Fibroblast of skin of scalp (primary cell): Measurements from ENCODE around the gene MCFD2. TPM values are rescaled to one million over a fixed set of nuclear protein-coding genes. Genes with fewer than 3 reads are reported as not detected.

Source experiments
- DNase-seq: peaks from one replicate; pipeline ENCODE4 v3.0.0-alpha.2; 2013
- polyA plus RNA-seq, 2 experiments: library from polyadenylated mRNA; unstranded; fragments of 120-200 nt; gene quantifications; one replicate each; pipeline ENCODE4 v1.2.1, GENCODE V29; 2013; ENCODE audit not compliant: insufficient read length in 2 of 2

MCFD2 gene
- 88.7 TPM for polyA plus RNA-seq (2013, experiment 1 of 2; ENCODE audit: insufficient read length)
- polyA plus RNA-seq (2013, experiment 2 of 2; ENCODE audit: insufficient read length) = 88.1 TPM

DNA sequence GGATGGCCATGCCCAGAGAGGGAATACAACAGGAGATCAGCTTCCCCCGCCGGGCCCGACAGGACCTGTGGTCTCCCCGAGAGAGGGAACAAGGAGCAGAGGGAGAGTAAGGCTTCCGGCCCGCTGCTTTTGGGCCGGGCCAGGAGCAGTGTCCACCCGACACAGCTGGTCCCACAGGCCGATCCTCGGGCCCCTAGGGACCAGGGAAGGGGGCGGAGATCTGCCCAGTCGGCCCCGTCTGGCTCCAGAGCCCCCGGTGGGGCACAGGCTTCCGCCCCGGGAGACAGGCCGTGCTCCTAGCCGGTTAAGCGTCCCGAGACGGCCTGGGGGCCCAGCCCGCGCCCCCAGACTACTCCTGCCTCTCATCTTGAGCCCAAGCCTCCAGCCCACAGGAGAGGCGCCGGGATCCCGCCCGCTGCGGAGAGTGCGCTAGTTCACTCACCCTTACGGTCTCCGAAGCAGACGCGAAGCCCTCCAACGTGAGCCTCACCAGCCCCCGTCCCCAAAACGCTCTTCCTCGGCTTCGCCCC, at the start of gene MCFD2:
Gene MCFD2, minus strand, starts transcription at position 526 of the 530 bp plus-strand sequence. CDS start 6,635 bp downstream, outside the sequence.
- no peak for DNase-seq

DNA sequence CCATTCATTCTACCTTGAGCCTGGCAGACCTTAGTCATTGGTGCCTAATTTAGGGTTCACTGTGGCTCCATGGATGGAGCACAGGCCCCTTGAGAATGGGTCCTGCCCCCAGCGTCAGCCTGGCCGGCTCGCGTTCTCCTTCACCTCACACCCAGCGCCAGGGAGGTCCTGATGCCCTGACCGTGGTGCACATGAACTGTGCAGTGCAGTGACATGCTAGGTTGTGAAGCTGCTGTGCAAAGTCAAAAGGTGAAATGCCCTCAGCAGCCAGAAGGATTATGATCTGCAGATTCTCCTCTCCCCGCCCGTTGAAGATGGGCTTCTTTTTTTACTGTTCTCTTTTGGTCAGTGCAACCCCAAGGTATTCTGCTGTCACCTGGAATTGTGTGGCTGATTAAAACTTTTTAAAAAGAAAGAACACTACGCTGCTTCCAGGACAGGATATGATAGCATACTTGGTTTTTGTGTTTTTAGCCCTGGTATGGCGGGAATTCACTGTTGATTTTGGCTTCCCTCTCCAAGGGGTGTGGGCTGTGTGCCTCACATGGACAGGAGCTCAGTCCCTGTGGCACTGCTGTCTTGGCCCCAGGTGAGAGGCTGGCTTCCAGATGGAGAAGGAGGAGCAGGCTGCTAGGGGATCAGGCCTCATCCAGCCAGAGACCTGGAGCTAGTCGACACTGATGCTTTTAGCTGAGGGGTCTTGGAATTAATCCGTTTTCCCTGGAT, 49.4 kb upstream of the MCFD2 start:
- DNase-seq = peak; percentile 65

DNA sequence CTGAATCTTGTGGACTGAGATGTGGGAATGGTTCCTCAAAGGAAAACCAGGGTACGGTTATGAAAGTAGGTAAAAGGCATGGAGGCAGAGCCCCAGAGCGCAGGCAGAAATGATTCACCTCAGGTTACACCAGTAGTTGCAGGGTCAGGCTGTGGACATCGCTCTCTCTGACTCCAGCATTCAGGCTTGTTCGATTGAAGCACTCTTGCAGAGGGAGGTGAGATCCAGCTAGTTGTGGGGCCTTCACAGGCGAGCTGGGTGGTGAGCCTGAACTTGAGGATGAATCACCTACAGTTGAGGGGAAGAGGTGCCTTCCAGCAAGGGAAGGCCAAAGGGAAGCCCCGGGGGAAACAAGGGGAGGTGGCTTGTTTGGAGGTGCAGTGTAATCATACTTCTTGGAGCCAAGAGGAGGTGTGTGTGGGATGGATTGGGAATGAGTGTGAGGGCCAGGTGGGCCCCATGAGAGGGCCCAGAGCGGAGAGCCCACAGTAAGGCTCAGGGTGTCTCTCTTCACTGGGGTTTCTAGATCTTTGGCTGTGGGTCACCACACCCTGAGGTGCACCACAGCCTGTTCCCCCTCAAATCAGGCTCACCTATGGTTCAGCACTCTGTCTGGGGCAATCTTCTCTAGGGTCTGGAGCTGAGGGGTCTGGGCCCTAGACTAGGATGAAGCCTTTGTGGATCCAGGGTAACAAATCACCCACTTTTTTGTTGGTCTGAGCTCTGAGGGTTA, 48.5 kb upstream of the MCFD2 start:
- DNase-seq = no peak

DNA sequence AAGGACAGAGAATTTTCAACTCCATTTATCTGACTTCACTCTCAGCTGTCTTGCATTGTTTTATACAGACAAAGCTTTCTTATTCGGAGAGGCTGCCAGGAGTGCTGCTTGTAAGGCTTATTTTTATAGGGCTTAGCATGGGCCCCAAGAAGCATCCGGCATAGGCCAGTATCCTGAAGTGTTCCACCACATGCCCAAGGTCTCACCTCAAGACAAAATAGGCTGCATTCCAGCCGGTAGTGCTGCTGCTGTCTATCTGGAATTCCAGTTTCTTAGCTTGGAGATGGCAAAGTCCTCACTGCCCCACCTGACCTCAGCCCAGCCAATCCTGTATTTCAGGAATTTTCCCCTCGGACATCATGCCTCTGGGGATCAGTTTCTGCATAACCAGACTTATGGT, 47.6 kb upstream of the MCFD2 start:
- DNase-seq = no peak

DNA sequence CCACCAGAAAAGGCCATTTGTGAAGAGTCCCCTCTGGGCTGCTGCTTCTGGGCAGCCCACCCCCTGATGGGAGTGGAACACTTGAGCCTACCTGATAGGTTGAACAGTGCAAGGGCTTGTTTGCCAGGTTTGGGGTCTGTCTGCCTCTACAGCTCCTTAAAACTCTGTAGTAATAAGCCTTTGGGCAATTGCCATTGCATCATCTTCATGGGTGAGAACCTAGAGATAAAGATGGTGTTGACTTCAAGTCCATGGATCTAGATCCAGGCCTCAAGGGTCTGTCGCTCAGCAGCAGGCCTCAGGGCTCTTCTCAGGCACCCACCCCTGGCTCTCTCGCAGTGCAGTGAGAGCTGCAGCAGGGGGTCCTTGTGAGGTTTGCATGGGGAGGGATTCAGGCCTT, 47.1 kb upstream of the MCFD2 start:
- no peak for DNase-seq

DNA sequence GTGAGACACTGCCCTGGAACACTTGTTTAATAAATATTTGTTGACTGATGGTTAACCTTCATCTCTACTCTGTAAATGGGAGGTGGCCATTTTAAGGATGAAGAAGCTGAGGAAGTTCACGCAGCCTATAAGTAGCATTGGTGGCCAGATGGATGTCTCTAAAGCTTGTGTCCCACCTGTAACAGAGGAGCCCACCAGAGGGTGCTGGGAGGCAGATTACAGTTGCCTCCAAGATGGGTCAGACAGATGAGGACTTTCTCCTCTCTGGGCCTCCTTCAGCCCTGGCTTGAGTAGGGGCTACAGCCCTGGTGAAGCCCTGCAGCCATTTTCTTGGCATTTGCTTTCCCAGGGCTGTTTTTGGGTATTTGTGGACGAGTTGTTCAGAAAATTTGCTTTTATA, 45.0 kb upstream of the MCFD2 start:
- DNase-seq = no peak

DNA sequence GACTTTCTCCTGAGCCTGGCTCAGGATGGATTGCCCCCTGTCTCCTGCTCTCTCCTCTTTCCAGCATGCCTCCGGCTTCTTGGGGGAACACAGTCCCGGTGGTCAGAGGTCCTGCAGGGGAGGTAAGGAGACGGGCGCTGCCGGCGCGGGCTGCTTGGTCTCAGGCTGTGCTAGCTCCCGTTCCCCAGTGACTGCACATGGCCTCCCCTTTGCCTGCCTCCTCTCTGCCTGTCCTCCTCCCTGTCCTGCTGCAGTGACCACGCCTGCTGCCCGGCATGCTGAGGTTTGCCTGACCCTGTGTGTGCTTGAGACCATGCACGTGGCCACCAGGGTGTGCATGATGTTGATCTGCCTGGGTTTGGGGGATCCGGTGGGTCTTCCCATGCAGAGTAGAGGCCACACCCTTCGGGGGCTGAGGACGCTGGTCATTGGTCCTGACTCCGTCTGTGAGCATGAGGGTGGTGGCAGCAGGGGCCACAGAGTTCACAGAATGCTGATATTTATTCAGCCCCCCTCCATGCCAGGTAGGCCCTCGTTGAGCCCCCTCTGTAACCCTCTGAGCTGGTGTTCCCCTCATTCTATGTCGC, 42.9 kb upstream of the MCFD2 start:
- no peak for DNase-seq

DNA sequence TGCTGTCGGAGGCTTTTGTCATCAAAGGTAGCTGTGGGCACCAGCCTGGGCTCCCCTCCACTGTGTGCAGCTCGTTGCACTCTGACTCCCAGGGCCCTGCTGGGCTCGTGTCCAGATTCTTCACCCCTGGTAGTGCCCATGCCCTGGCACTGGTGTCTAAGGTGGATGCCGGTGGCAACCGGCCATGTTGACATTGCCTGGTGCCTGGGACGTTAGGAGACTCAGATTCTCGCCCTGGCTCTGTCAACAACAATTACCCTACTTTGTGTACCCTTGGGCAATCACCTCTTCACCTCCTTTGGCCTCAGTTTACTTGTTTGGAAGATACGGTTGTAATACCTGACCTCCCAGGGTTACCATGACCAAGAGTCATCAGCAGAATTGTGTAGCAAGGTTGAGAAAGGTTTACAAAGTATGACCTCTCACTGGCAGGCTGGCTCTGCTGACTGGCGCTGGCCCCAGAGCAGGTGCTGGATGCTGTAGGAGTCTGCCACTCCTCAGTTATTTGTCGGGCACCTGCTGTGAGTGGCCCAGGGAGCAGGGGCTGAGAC, 41.5 kb upstream of the MCFD2 start:
- no peak for DNase-seq

DNA sequence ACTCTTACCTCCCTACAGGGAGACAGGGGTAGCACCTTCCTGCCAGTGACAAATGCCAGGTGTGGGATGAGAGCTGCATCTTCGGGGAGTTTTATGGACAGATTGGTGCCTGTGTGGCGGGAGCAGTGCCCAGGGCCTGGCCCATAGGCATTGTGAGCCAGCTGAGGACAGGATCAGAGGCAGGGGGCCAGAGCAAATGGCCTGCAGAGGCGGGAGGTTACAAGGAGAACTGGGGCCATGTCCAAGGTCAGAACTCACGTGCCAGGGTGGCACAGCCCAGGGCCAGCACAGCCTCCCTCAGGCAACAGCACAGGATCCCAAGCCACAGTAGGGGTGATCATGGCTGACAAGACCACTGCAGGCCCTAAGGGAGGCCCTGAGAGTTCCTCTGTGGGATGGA, 40.2 kb upstream of the MCFD2 start:
- DNase-seq = no peak

DNA sequence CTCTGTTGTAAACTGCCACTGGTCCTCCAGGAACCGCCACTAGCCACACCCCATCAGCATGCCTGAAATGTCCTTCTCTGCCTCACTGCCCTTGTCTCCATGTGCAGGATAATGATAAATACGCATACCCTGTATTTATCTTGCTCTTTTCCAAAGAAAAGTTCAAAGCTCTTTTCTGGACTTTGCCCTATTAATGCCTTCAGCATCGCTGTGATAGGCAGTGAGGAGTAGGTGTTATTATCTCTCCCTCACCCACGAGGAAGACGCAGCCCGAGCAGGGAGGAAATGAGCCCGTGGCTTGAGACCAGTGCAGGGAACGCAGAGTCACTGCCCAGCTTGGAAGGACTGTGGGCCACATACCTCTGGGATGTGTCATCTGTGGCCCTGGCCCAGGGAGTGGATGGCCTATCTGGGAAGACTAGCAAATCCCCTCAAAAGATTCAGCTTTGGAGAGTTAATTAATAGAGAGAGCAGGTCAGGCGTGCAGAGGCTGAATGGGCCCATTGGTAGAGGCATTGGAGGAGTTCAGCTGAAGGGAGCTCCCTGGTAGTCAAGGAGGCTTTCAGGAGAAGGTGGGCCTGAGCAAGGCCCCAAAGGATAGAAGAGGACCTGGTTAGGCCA, 39.5 kb upstream of the MCFD2 start:
- peak; percentile 90 for DNase-seq

DNA sequence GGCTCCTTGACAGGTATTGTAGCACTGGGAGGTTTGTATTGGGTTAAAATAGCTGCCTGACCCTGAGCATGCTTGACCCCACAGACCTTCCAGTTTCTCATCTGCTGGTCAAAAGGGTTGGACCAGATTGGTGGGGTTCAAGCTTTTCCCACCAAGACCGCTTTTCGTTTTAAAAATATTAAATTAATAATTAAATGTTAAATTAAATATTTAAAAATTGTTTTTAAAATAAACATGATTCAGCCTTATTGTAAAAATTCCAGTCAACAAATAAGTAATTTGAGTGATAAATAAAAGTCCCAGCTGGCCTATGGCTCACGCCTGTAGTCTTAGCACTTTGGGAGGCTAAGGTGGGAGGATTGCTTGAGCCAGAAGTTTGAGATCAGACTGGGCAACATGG, 36.6 kb upstream of the MCFD2 start:
- DNase-seq = no peak

DNA sequence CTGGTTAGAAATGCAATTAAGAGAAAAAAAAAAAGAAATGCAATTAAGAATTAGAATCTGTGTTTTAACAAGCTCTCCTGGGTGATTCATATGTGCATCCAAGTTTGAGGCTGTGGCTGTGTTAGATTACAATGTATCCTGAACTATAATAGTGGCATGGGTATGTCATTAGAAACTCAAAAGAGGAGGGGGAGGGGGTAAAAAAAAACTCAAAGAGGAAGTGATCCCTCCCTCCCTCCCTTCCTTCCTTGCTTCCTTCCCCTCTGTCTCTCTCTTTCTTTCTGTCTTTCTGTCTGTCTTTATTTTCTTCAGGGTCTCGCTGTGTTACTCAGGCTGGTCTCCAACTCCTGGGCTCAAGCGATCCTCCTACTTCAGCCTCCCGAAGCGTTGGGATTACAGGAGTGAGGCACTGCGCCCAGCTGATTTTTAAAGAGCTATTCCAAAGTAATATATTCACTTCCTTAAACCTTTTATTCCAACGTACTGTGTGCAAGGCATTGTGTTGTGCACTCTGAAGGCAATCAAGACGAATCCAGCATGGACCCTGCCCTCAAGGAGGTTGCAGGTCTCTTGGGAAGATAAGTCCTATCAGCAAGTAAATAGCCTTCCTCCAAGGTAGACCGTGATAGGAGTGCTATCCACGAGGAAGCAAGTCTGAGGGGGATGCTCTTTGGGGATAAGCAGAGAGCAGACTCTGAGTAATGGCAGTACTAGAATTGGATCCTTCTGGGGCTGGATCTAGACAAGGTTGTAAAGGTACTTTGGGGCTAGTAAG, 35.9 kb upstream of the MCFD2 start:
- DNase-seq = no peak

DNA sequence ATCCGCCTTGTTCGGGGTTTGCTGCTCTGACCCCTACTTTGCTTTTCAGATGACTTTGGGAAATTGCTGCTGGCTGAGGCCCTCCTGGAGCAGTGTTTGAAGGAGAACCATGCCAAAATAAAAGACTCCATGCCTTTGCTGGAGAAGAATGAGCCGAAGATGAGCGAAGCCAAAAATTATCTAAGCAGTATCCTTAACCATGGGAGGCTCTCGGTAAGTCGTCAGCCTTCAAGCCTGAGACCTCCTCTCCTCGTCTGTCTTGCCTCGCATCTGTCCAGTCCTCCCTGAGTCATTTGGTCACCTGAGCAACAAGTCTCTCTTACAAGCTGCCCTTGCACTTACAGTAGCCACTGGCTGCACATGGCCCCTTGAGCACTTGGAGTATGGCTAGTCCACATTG, 34.7 kb upstream of the MCFD2 start:
- DNase-seq = no peak

DNA sequence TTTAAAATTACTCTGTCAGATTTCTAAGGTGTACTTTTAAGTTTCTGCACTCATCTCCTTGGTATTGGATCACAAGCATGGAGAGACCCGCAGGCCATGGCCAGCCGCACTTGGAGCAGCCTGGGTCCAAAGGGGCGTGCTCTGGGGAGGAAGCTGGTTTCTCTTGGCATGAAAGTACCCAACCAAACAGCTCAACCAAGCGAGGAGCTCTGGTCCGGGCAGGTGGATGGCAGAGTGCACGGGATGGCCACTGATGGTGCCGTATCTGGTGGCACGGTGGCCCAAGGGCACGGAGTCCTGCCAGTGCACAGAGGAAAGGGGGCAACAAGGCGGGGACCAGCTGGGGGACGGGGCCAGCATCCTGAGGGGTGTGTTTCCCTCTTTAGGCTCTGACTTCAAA, 32.2 kb upstream of the MCFD2 start:
- no peak for DNase-seq

DNA sequence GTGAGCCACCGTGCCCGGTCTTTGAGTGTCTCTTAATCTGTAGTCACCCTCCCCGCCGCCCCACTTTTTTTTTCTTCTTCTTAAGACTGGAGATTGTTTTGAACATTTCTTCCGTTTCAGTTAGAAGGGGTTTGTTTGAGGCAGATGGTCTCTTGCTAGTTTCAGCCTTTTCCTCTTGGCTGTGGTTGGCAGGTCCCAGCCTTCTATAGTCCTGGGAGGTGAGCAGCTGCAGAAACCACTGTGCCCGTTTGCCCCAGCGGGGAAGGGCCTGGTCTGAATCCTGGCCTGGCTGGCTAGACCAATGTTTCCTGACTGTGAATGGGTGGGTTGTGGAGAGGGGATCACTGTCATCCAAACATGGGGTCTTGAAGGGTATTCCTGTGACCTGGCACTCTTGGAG, 30.1 kb upstream of the MCFD2 start:
- no peak for DNase-seq

DNA sequence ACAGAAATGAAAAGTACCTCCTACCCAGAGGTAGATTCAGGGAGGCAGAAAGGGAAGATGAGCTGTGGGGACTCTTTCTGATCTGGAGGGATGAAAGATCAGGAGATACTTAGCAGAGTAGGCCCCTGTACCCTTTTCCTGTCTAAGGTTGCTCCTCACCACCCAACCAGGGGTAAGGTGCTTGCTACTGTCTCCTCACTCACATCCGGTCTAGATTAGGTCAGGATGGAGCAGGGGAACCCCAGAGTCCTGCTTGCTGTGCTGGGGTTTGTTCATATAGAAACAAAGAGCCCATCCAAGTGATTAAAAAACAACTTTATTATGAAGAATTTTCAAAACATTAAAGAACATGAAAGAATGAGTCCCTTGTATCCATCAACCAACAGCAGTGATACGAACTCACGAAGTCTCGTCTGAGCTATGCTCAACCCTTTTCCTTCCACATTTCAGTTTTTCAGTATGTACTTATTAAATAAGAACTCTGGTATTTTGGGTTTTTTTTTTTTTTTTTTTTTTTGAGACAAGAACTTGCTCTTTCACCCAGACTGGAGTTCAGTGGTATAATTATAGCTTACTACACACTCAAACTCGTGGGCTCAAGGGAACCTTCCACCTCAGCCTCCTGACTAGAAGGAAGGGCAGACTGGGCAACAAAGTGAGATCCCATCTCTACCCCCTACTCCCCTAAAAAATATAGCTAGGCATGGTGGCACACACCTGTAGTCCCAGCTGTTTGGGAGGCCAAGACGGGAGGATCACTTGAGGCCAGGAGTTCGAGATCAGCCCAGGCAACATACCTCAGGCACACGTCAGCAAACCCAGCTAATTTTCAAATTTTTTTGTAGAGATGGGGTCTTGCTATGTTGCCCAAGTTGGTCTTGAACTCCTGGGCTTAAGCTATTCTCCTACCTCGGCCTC, 28.5 kb upstream of the MCFD2 start:
- no peak for DNase-seq

DNA sequence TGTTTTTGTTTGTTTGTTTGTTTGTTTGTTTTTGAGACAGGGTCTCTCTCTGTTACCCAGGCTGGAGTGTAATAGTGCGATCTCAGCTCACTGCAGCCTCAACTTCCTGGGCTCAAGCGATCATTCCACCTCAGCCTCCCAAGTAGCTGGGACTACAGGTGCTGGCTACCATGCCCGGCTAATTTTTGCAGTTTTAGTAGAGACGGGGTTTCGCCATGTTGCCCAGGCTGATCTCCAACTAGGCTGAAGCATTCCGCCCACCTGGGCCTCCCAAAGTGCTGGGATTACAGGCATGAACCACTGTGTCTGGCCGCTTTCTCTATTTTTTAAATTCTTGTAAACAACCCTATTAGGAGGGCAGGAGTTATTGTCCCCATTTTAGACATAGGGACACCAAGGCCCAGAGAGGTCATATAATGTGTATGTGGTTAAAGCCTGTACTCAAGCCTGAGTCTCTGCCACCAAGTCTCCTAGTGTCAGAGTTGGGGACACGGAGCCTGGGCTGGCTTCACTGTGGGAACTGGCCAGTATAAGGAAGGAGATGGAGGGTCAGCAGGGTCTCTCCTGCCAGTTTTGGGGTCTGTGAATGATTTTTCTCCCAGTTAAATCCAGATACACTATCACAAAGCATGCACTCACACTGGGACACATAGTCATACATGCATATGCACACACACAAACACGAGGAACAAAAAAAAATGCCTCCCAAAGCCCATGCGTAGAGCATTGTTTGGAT, 27.5 kb upstream of the MCFD2 start:
- DNase-seq = no peak

DNA sequence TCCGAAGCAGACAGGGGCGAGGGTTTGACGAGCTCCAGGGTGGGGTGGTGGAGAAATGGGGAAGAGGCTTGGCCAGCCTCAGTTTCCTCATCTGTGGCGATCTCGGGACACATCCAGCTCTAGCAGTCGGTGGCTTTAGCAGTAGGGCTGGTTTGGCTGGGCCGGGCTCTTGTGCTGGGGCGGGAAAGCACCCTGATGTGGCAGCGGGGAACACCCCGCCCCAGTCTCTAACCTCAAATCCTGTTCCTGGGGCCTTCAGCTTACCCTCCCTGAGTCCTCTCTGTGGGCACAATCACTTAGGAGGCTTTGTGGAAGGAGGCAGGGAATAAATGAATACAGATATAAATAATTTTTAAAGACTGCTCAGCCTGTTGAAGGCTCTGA, 26.5 kb upstream of the MCFD2 start:
- DNase-seq = no peak

DNA sequence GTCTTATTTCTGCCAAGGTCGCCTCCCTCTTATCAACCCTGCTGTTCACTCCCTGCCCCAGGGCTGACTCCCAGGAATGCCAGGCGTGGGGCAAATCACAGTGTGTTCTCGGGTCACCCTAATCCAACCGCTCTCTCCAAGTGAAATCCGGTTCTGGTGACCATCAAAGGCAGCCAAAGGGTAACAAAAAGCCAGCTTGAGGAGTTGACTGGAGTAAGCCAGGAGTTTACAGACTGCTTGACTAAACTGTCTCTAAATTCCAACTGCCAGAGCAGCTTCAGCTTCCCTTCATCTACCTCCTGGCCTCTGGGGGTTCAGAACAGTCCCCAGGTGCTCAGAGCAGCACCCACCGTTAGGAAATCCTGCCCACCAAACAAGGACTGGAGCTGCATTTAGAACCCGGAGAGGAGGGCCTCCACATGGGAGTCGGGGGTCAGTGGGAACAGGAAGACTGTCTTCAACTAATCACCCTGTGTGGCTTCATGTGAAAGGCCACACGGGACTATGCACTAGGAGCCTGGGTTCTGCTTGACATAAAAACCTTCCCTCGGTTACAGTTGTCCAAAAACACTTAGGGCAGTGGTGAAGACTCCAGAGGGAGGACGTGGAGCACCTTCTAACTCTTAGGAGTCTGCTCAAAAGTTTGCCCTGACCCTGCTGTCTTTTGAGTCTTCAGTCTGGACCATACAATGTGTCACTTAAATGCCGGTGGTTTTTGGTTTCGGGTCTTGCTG, 24.2 kb upstream of the MCFD2 start:
- no peak for DNase-seq
